IPS-15b (cell line): ENCODE data around the gene KLF17.

ENCODE experiments used
- H3K27me3 ChIP-seq: one replicate; pipeline ENCODE4 v1.6.1; 2013; ENCODE audit warnings: low read length; ENCODE audit not compliant: control insufficient read depth, insufficient read depth
- H3K36me3 ChIP-seq: one replicate; pipeline ENCODE4 v1.6.1; 2013; ENCODE audit warnings: low read length; ENCODE audit not compliant: control insufficient read depth, insufficient read depth
- H3K4me1 ChIP-seq: one replicate; pipeline ENCODE4 v1.6.1; 2013; ENCODE audit warnings: mild to moderate bottlenecking, low read length; ENCODE audit not compliant: control insufficient read depth, insufficient read depth
- H3K4me3 ChIP-seq: one replicate; pipeline ENCODE4 v1.5.1; 2013; ENCODE audit warnings: low read depth, low read length
- H3K9ac ChIP-seq: one replicate; pipeline ENCODE4 v1.6.1; 2013; ENCODE audit warnings: low read depth, mild to moderate bottlenecking, low read length
- H3K9me3 ChIP-seq: one replicate; pipeline ENCODE4 v1.6.1; 2013; ENCODE audit warnings: mild to moderate bottlenecking, low read length; ENCODE audit not compliant: control insufficient read depth, insufficient read depth

Gene KLF17

GRCh38 chr1:44089371-44090048 is 29.1 kb upstream of the KLF17 start:
- H3K9me3 ChIP-seq: no peaks in the 10 kb centered on the region
- no peak overlapping the region for H3K4me3 ChIP-seq
- no peaks in the 10 kb centered on the region for H3K36me3 ChIP-seq
- H3K4me1 ChIP-seq: peaks cover 10% of the 10 kb centered on the region
- H3K27me3 ChIP-seq: no peaks in the 10 kb centered on the region
- no peak overlapping the region for H3K9ac ChIP-seq

DNA sequence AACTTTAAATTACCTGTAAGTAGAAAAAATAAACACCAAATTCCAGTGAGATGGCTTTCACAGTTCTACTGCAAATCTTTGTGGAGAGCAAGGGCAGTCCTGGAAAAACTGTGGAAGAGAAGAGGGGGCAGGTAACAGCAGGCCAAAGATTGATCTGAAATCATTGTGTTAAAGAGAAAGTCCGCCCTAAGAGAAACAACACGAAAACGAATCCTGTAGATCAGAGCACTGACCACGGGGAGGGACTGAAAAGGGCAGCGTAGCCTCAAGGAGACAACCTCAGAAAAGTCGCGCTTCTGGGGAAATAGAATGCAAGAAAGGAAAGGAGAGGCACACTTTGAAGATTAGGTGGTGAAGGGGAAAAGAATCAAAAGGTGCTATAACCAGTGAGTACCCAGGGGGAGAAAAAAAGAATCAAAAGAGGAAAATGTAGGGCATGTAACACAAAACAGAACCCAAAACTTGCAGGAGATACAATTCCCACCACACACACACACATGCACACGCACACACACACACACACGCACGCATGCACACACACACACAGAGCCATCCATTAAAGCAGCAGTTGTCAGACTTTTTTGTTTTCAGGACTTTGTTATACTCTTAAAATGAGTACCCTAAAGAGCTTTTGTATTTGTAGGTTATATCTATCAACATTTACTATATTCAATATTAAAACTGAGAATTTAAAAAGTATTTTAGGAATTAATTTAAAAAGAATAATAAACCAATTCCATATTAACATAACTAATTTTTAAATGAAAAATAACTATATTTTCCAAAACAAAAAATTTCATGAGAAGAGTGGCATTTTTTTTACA is 28.0 kb upstream of the KLF17 start:
- Histone ChIP-seq H3K4me1 (peaks cover 10% of the 10 kb centered on the region), H3K27me3 (no peaks in the 10 kb centered on the region), H3K4me3 (no peak overlapping the region), H3K9me3 (no peaks in the 10 kb centered on the region), H3K9ac (no peak overlapping the region), H3K36me3 (no peaks in the 10 kb centered on the region)

DNA sequence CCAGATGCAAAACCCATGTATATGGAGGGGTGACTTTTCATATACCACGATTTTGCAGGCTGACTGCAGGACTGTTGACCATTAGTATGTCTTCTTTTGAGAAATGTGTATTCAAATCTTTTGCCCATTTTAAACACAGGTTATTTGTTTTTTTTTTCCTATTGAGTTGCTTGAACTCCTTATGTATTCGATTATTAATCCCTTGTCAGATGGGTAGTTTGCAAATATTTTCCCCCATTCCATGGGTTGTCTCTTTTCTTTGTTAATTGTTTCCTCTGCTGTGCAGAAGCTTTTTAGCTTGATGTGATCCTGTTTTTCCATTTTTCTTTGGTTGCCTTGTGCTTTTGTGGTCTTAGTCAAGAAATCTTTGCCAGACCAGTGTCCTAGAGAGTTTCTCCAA is 24.6 kb upstream of the KLF17 start:
- H3K9ac ChIP-seq: no peak overlapping the region
- no peaks in the 10 kb centered on the region for H3K27me3 ChIP-seq
- H3K9me3 ChIP-seq: no peaks in the 10 kb centered on the region
- no peaks in the 10 kb centered on the region for H3K36me3 ChIP-seq
- H3K4me1 ChIP-seq: peaks cover 5% of the 10 kb centered on the region
- no peak overlapping the region for H3K4me3 ChIP-seq

- Histone ChIP-seq H3K4me3 (no peak overlapping the region), H3K27me3 (no peaks in the 10 kb centered on the region), H3K36me3 (no peaks in the 10 kb centered on the region), H3K9ac (no peak overlapping the region), H3K9me3 (no peaks in the 10 kb centered on the region), H3K4me1 (no peaks in the 10 kb centered on the region)
Measured at GRCh38 chr1:44100183-44100868, 18.3 kb upstream of the KLF17 start.

DNA sequence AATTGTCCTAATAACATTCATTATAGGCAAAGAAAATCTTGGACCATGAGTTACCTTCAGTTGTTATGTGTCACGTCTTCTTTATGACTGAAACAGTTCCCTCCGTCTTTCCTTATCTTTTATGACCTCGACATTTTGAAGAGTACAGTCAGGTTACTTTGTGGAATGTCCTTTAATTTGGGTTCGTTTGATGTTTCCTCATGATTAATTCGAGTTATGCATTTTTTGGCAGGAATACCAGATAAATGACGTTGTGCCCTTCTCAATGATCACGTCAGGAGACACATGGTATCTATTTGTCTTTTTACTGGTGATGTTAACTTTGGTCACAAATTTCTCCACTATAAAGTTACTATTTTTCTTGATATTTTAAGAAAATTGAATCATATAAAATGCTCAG is 17.3 kb upstream of the KLF17 start:
- H3K9me3 ChIP-seq: no peaks in the 10 kb centered on the region
- H3K4me1 ChIP-seq: peaks cover 2% of the 10 kb centered on the region
- no peak overlapping the region for H3K4me3 ChIP-seq
- no peaks in the 10 kb centered on the region for H3K36me3 ChIP-seq
- H3K27me3 ChIP-seq: no peaks in the 10 kb centered on the region
- H3K9ac ChIP-seq: no peak overlapping the region

GRCh38 chr1:44103270-44104131 is 15.1 kb upstream of the KLF17 start:
- Histone ChIP-seq H3K9me3 (no peaks in the 10 kb centered on the region), H3K4me1 (peaks cover 11% of the 10 kb centered on the region), H3K27me3 (no peaks in the 10 kb centered on the region), H3K4me3 (no peak overlapping the region), H3K36me3 (no peaks in the 10 kb centered on the region), H3K9ac (no peak overlapping the region)

GRCh38 chr1:44105810-44106209 is 12.8 kb upstream of the KLF17 start:
- Histone ChIP-seq H3K36me3 (no peaks in the 10 kb centered on the region), H3K9ac (no peak overlapping the region), H3K9me3 (no peaks in the 10 kb centered on the region), H3K4me1 (peaks cover 11% of the 10 kb centered on the region), H3K27me3 (no peaks in the 10 kb centered on the region), H3K4me3 (no peak overlapping the region)

DNA sequence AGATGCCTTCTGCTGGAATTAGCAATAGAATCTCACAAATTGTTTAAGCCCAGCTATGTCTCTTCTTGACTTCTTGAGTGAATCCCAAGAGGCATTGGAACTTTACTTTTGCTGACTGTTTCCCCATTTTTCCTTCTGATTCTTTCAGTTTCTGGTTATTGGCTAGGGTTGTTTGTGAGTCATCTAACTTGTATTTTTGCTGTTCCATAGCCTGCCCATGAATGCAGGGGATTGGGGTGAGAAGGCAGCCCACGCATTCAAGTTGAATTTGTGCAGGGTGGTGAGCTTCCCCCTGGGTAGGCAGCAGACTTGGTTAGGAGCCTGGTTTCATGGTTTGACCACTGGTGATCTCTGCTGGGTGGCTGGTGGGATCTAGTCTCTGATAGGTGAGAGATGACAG is 10.4 kb upstream of the KLF17 start:
- Histone ChIP-seq H3K36me3 (no peaks in the 10 kb centered on the region), H3K4me1 (peaks cover 11% of the 10 kb centered on the region), H3K9ac (no peak overlapping the region), H3K9me3 (no peaks in the 10 kb centered on the region), H3K4me3 (no peak overlapping the region), H3K27me3 (no peaks in the 10 kb centered on the region)

GRCh38 chr1:44108971-44109370 is 9.7 kb upstream of the KLF17 start:
- Histone ChIP-seq H3K9me3 (no peaks in the 10 kb centered on the region), H3K36me3 (no peaks in the 10 kb centered on the region), H3K4me1 (peaks cover 13% of the 10 kb centered on the region), H3K9ac (no peak overlapping the region), H3K4me3 (no peak overlapping the region), H3K27me3 (no peaks in the 10 kb centered on the region)

- no peaks in the 10 kb centered on the region for H3K27me3 ChIP-seq
- H3K4me3 ChIP-seq: no peak overlapping the region
- no peaks in the 10 kb centered on the region for H3K9me3 ChIP-seq
- no peaks in the 10 kb centered on the region for H3K36me3 ChIP-seq
- no peak overlapping the region for H3K9ac ChIP-seq
- H3K4me1 ChIP-seq: peaks cover 13% of the 10 kb centered on the region
Measured at GRCh38 chr1:44110916-44111315, 7.7 kb upstream of the KLF17 start.

DNA sequence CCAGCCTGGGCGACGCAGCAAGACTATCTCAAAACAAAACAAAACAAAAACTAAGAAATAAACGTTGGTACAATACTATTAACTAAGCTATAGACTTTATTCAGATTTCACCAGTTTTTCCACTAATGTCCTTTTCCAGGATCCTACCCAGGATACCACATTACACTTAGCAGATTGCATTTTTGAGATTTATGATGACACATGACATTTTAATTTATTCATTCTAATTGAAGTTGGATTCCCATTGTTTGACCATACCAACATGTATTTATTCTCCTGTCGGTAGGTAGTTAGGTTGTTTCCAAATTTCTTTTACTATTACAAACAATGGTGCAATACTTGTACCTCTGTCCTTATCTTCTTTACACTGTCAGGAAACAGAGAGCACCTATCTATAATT is 6.8 kb upstream of the KLF17 start:
- H3K4me1 ChIP-seq: peaks cover 7% of the 10 kb centered on the region
- no peaks in the 10 kb centered on the region for H3K36me3 ChIP-seq
- H3K9me3 ChIP-seq: no peaks in the 10 kb centered on the region
- H3K9ac ChIP-seq: no peak overlapping the region
- no peaks in the 10 kb centered on the region for H3K27me3 ChIP-seq
- H3K4me3 ChIP-seq: no peak overlapping the region
